HEK293 (cell line): Measurements from ENCODE around the gene DDX56.
A peak's percentile ranks its signal among the peaks of the same experiment; 100 is the strongest.

Source experiments
- CTCF ChIP-seq: fragments of 450-650 bp; formaldehyde crosslinking; IDR thresholded peaks from 2 replicates; pipeline ENCODE4 v1.5.1; 2016; ENCODE audit warnings: missing biosample characterization, missing genetic modification characterization
- PRDM1 ChIP-seq: fragments of 450-650 bp; formaldehyde crosslinking; IDR thresholded peaks from 2 replicates; pipeline ENCODE4; 2016; ENCODE audit warnings: missing biosample characterization, missing genetic modification characterization
- ZBTB48 ChIP-seq: fragments of 450-650 bp; formaldehyde crosslinking; IDR thresholded peaks from 2 replicates; pipeline ENCODE4 v1.5.1; 2016; ENCODE audit warnings: missing biosample characterization, missing genetic modification characterization
- ZNF792 ChIP-seq: fragments of 450-650 bp; formaldehyde crosslinking; IDR thresholded peaks from 2 replicates; pipeline ENCODE4 v1.5.1; 2016; ENCODE audit warnings: missing biosample characterization, missing genetic modification characterization

- TF ChIP-seq ZNF792 (tag by site-specific recombination) (no peak), CTCF (tag by site-specific recombination) (no peak), PRDM1 (tag by site-specific recombination) (peak; percentile 25; the same call in 1 of the 2 replicates), ZBTB48 (no peak)
Observed at GRCh38 chr7:44617225-44617890, 43.6 kb upstream of the DDX56 start.
